GM12878 (cell line): Measurements from ENCODE around the gene TPRG1. TPM values are rescaled to one million over a fixed set of nuclear protein-coding genes. Genes with fewer than 3 reads are reported as not detected.

Experiments used
- ATAC-seq: fragments of 200-7000 bp; cut with Tn5 transposase; 3 replicates; pipeline ENCODE4 v1.9.1; 2020; ENCODE audit warnings: mild to moderate bottlenecking, moderate library complexity
- BruUV-seq: library from RNA; stranded (reverse); fragments of 400-500 nt; replicated peaks from 2 replicates; lab custom pipeline; 2021; lab: Mats Ljungman, UMichigan
- CTCF ChIA-PET: fragments of 300-600 bp; sonication (Branson Sonifier 250); formaldehyde crosslinking; extraction: SDS; loops from one replicate; lab custom pipeline; 2021; ENCODE audit warnings: inconsistent platforms; lab: Yijun Ruan, JAX
- POLR2A ChIA-PET: fragments of 350-600 bp; formaldehyde crosslinking; extraction: SDS; loops from one replicate; lab custom pipeline; 2021; ENCODE audit warnings: inconsistent platforms; lab: Charles Lee
- RAD21 ChIA-PET: fragments of 300-600 bp; sonication (Branson Sonifier 250); formaldehyde crosslinking; loops from one replicate; lab custom pipeline; 2023; ENCODE audit warnings: antibody characterized with exemption; ENCODE audit not compliant: unreplicated experiment; lab: Charles Lee
- SMC1A ChIA-PET: fragments of 300-600 bp; sonication (Branson Sonifier 250); formaldehyde crosslinking; loops from one replicate; lab custom pipeline; 2023; ENCODE audit not compliant: unreplicated experiment, uncharacterized antibody; lab: Charles Lee
- DNase-seq: peaks from one replicate; pipeline ENCODE4 v3.0.0-alpha.2; 2011; ENCODE audit warnings: low read depth, low spot score
- FAIRE-seq: peaks from 3 replicates; lab custom pipeline; 2011; peaks lifted over from hg19 to GRCh38; lab: Jason Lieb, UNC
- H2AFZ ChIP-seq: 2 replicates; pipeline ENCODE4 v1.6.0; 2011; ENCODE audit warnings: low read depth, low read length, control low read depth; ENCODE audit not compliant: control insufficient read depth
- H3K27ac ChIP-seq: 2 replicates; pipeline ENCODE4 v1.5.1; 2011; ENCODE audit warnings: control low read depth; ENCODE audit not compliant: control insufficient read depth, insufficient read depth
- H3K27me3 ChIP-seq, 2 experiments: replicated peaks in 1 of 2; 2 replicates each; pipeline versions ENCODE4 v1.6.0 to v1.6.1; 2011; ENCODE audit warnings: low read length in 1 of 2; ENCODE audit not compliant: control insufficient read depth in 2 of 2, insufficient read depth in 2 of 2
- H3K36me3 ChIP-seq, 2 experiments: 2 replicates each; pipeline ENCODE4 v1.5.1; 2011; ENCODE audit warnings: low read length in 1 of 2; ENCODE audit not compliant: control insufficient read depth in 2 of 2, insufficient read depth in 2 of 2
- H3K4me1 ChIP-seq: 2 replicates; pipeline ENCODE4 v1.6.1; 2011; ENCODE audit warnings: mild to moderate bottlenecking, low read length, moderate library complexity, mixed read lengths; ENCODE audit not compliant: control insufficient read depth, insufficient read depth
- H3K4me2 ChIP-seq: 2 replicates; pipeline ENCODE4 v1.6.0; 2011; ENCODE audit warnings: control low read depth; ENCODE audit not compliant: control insufficient read depth, insufficient read depth
- H3K4me3 ChIP-seq: fragments of 200-600 bp; sonication (generic); 2 replicates; pipeline ENCODE4 v1.5.1; 2016
- H3K79me2 ChIP-seq: 2 replicates; pipeline ENCODE4 v1.6.0; 2011; ENCODE audit warnings: low read length; ENCODE audit not compliant: control insufficient read depth, insufficient read depth
- H3K9ac ChIP-seq: 2 replicates; pipeline ENCODE4 v1.8.0; 2011; ENCODE audit warnings: low read length, control low read depth, mixed read lengths; ENCODE audit not compliant: control insufficient read depth, insufficient read depth
- H3K9me3 ChIP-seq: replicated peaks from 3 replicates; pipeline ENCODE4 v1.5.1; 2011; ENCODE audit warnings: mild to moderate bottlenecking, low read length; ENCODE audit not compliant: control insufficient read depth, insufficient read depth
- H4K20me1 ChIP-seq: 2 replicates; pipeline ENCODE4 v1.6.0; 2011; ENCODE audit not compliant: control insufficient read depth, insufficient read depth
- BACH1 ChIP-seq: fragments of 450-650 bp; IDR thresholded peaks from 2 replicates; pipeline ENCODE4 v1.6.1; 2017; ENCODE audit warnings: mild to moderate bottlenecking, borderline replicate concordance
- CTCF ChIP-seq, 3 experiments: IDR thresholded peaks in 2 of 3; conservative IDR thresholded peaks in 1 of 3; 2 replicates each; pipeline ENCODE4 v1.5.1; 2011; ENCODE audit warnings: low read depth in 3 of 3, low read length in 3 of 3, mild to moderate bottlenecking in 3 of 3, control low read depth in 2 of 3, moderate library complexity in 2 of 3, inconsistent platforms in 1 of 3, mixed read lengths in 1 of 3; ENCODE audit not compliant: control insufficient read depth in 2 of 3, insufficient read depth in 1 of 3; ENCODE audit errors: extremely low read depth in 1 of 3
- EED ChIP-seq: sonication (generic); IDR thresholded peaks from 2 replicates; pipeline ENCODE4 v1.6.1; 2016; ENCODE audit warnings: antibody characterized with exemption, low read depth
- ETV6 ChIP-seq, 2 experiments: fragments of 450-650 bp in 1 of 2; IDR thresholded peaks in 1 of 2; conservative IDR thresholded peaks in 1 of 2; 2 replicates each; pipeline ENCODE4 v1.6.1; 2014; ENCODE audit warnings: antibody characterized with exemption in 1 of 2, borderline replicate concordance in 1 of 2, low read depth in 1 of 2, mild to moderate bottlenecking in 1 of 2, moderate library complexity in 1 of 2
- GABPA ChIP-seq: IDR thresholded peaks from 2 replicates; pipeline ENCODE4 v1.6.1; 2014; ENCODE audit warnings: antibody characterized with exemption, low read depth, mild to moderate bottlenecking, inconsistent platforms
- JUNB ChIP-seq: IDR thresholded peaks from 2 replicates; pipeline ENCODE4 v1.6.1; 2016; ENCODE audit warnings: antibody characterized with exemption, mild to moderate bottlenecking
- NBN ChIP-seq: fragments of 450-650 bp; IDR thresholded peaks from 2 replicates; pipeline ENCODE4 v1.6.1; 2016
- NRF1 ChIP-seq: conservative IDR thresholded peaks from 2 replicates; pipeline ENCODE4 v1.6.1; 2011; ENCODE audit warnings: mild to moderate bottlenecking, low read depth, low read length, improper control_type of control experiment
- RBBP5 ChIP-seq: fragments of 200-600 bp; sonication (generic); conservative IDR thresholded peaks from 2 replicates; pipeline ENCODE4 v1.6.1; 2016
- SMARCA5 ChIP-seq: fragments of 450-650 bp; IDR thresholded peaks from 2 replicates; pipeline ENCODE4 v1.6.1; 2017; ENCODE audit warnings: mild to moderate bottlenecking
- SPI1 ChIP-seq: IDR thresholded peaks from 2 replicates; pipeline ENCODE4 v1.6.1; 2011; ENCODE audit warnings: low read depth, mild to moderate bottlenecking, low read length, moderate library complexity, borderline replicate concordance; ENCODE audit not compliant: insufficient read depth
- SRF ChIP-seq, 2 experiments: IDR thresholded peaks; 2 replicates each; pipeline ENCODE4 v1.6.1; 2011; ENCODE audit warnings: low read depth in 2 of 2, low read length in 2 of 2, mild to moderate bottlenecking in 1 of 2, moderate library complexity in 1 of 2
- SUPT20H ChIP-seq: IDR thresholded peaks from 2 replicates; pipeline ENCODE4 v1.6.1; 2011; ENCODE audit warnings: low read depth, mild to moderate bottlenecking, low read length, moderate library complexity, borderline replicate concordance; ENCODE audit not compliant: control insufficient read depth
- SUZ12 ChIP-seq: fragments of 200-600 bp; sonication (generic); IDR thresholded peaks from one replicate; pipeline ENCODE4 v1.6.1; 2018; ENCODE audit warnings: antibody characterized with exemption, mild to moderate bottlenecking; ENCODE audit not compliant: unreplicated experiment
- TCF7 ChIP-seq: IDR thresholded peaks from 2 replicates; pipeline ENCODE4 v1.6.1; 2014; ENCODE audit warnings: antibody characterized with exemption, borderline replicate concordance
- ZBTB4 ChIP-seq: fragments of 450-650 bp; formaldehyde crosslinking; IDR thresholded peaks from 2 replicates; pipeline ENCODE4 v1.4.0; 2022; ENCODE audit warnings: mild to moderate bottlenecking, moderate library complexity
- in situ Hi-C: fragments of 300-500 bp; cut with MboI; formaldehyde crosslinking; loops from 9 replicates; pipeline ENCODE4 v1.14.3; 2018; ENCODE audit warnings: mixed read lengths
- intact Hi-C: fragments of 100-400 bp; cut with micrococcal nuclease; formaldehyde crosslinking; loops from one replicate; pipeline ENCODE4 v1.14.2; 2022; ENCODE audit not compliant: unreplicated experiment
- polyA plus RNA-seq, 11 experiments: library from polyadenylated mRNA; depleted of rRNA in 4 of 11; unstranded in 6 of 11; stranded (reverse) in 5 of 11; fragments of >200 nt; fragmentation: Nextera tagmentation in 4 of 11; fragmentation: Illumina TruSeq in 1 of 11; extraction: Ambion mirVana in 4 of 11; extraction: Trizol in 1 of 11; gene quantifications; 1 replicate in 1 of 11; 2 replicates in 10 of 11; pipeline versions ENCODE4 v1.2.1 to v1.2.3, GENCODE V29; 2011 to 2016; ENCODE audit warnings: inconsistent platforms in 2 of 11, missing spikeins in 2 of 11, low read depth in 1 of 11
- total RNA-seq, 4 experiments: library from RNA; depleted of rRNA in 3 of 4; stranded (reverse); fragments of >200 nt in 3 of 4; fragmentation: Illumina TruSeq in 1 of 4; extraction: Trizol in 1 of 4; gene quantifications; 2 replicates each; pipeline versions ENCODE4 v1.2.1 to v1.2.3, GENCODE V29; 2013 to 2021

TPRG1 gene
- total and polyA plus RNA-seq, 10 of the 15 experiments (the other 5 are each of a cell fraction or from before 2014, with no cell fraction given): 0.26 to 30.7 (median 3.6) TPM

GRCh38 chr3:189307963-189308362 is 136.2 kb downstream of the TPRG1 start (continued):
- no peak for TF ChIP-seq TCF7
- TF ChIP-seq CTCF (IDR thresholded peaks at IDR 0.05 in 2 of 3, conservative IDR thresholded peaks at IDR 0.05 in 1 of 3; ENCODE audit: control insufficient read depth in 2 of 3, extremely low read depth in 1 of 3, insufficient read depth in 1 of 3, low read depth in 3 of 3, low read length in 3 of 3): no peak
- no peak for TF ChIP-seq BACH1
- TF ChIP-seq SPI1: 0 out of 2 replicates have a peak, but pooled peaks have one; percentile 38
- peak in 1 of 2 experiments; percentile 34; a peak in 1 of 4 replicates for TF ChIP-seq ETV6 (conservative IDR thresholded peaks at IDR 0.05 in 1 of 2, IDR thresholded peaks at IDR 0.05 in 1 of 2; ENCODE audit: borderline replicate concordance in 1 of 2, low read depth in 1 of 2)
- peak; percentile 83 for TF ChIP-seq JUNB
- TF ChIP-seq GABPA: 0 out of 2 replicates have a peak, but pooled peaks have one; percentile 33
- TF ChIP-seq EED: no peak
- TF ChIP-seq NBN: no peak
- TF ChIP-seq SRF (IDR thresholded peaks at IDR 0.05; ENCODE audit: low read depth in 2 of 2, low read length in 2 of 2): peak in 1 of 2 experiments; percentile 73; a peak in 1 of 4 replicates
- no peak for TF ChIP-seq SMARCA5

- Histone ChIP-seq H3K79me2 (no peaks in the 10 kb centered on the region; the same call in 1 of the 2 replicates), H3K9me3 (no peaks in the 10 kb centered on the region; the same call in 2 of the 3 replicates), H3K27me3 (no peaks in the 10 kb centered on the region), H3K27ac (peak overlapping the region; percentile 66), H3K36me3 (no peaks in the 10 kb centered on the region), H3K4me3 (peak overlapping the region; percentile 36), H3K9ac (peak overlapping the region; percentile 49; the same call in 1 of the 2 replicates), H3K4me1 (peaks cover 26% of the 10 kb centered on the region), H4K20me1 (no peaks in the 10 kb centered on the region), H3K4me2 (peak overlapping the region; percentile 45), H2AFZ (no peak overlapping the region)
- TSS peak; percentile 88 for BruUV-seq
- ATAC-seq (no peak), DNase-seq (no peak), FAIRE-seq (no peak)
- POLR2A ChIA-PET: interaction anchor here (0.6 to 1.2 kb wide), 5 partner anchors 15 to 588 kb away, joined by 3 to 4 read pairs (median 3); no protein-coding TSS in a partner anchor
- TF ChIP-seq ZBTB4: no peak
- no peak for TF ChIP-seq RBBP5
- TF ChIP-seq GABPA: no peak
- no peak for TF ChIP-seq SUZ12
- no peak for TF ChIP-seq SUPT20H
- TF ChIP-seq NRF1: no peak
- RAD21 ChIA-PET: interaction anchor here (1.0 to 2.3 kb wide), 7 partner anchors 10 to 511 kb away, joined by 3 to 7 read pairs (median 4); no protein-coding TSS in a partner anchor
- CTCF ChIA-PET: interaction anchor here (1.0 to 2.9 kb wide), 5 partner anchors 12 to 649 kb away, joined by 3 to 9 read pairs (median 4); no protein-coding TSS in a partner anchor
- in situ Hi-C loops (no loop called here), intact Hi-C loops (no loop called here)
- SMC1A ChIA-PET: interaction anchor here (0.8 to 2.9 kb wide), 6 partner anchors 11 to 639 kb away, joined by 3 to 10 read pairs (median 4); no protein-coding TSS in a partner anchor
These were observed 136.8 kb downstream of the TPRG1 start for GRCh38 chr3:189308608-189309007.
